Measurements from ENCODE around the gene POLR2E.

The POLR2E gene

GRCh38 chr19:1093330-1093729 is 1.8 kb downstream of the POLR2E start:
- Histone ChIP-seq H3K4me1 (ENCODE audit: insufficient read depth, low read length, poor library complexity, severe bottlenecking) (peaks cover 22% of the 10 kb centered on the region), H4K20me1 (ENCODE audit: insufficient read depth, low read length, poor library complexity, severe bottlenecking) (peaks cover 22% of the 10 kb centered on the region), H3K36me3 (ENCODE audit: insufficient read depth, low read length) (peaks cover 26% of the 10 kb centered on the region; the same call in 1 of the 2 replicates), H3K27me3 (ENCODE audit: insufficient read depth, low read length, poor library complexity, severe bottlenecking) (no peaks in the 10 kb centered on the region), H3K4me3 (ENCODE audit: low read length, poor library complexity, severe bottlenecking) (peak overlapping the region; percentile 99), H2AFZ (ENCODE audit: low read length) (no peak overlapping the region), H3K9me2 (replicated peaks; ENCODE audit: low read depth, low read length) (no peaks in the 10 kb centered on the region), H3K9me3 (ENCODE audit: insufficient read depth, low read depth, low read length) (no peaks in the 10 kb centered on the region), H3K79me2 (ENCODE audit: insufficient read depth, low read length) (peaks cover 38% of the 10 kb centered on the region), H3K4me2 (ENCODE audit: low read depth, low read length, poor library complexity, severe bottlenecking) (peak overlapping the region; percentile 100), H3F3A (ENCODE audit: low read depth) (no peaks in the 10 kb centered on the region), H3K9ac (ENCODE audit: low read depth, low read length, poor library complexity, severe bottlenecking) (peak overlapping the region; percentile 91)
- no peak for TF ChIP-seq EZH2phosphoT487 (IDR thresholded peaks at IDR 0.05; ENCODE audit: borderline replicate concordance)
- TF ChIP-seq CTCF (conservative IDR thresholded peaks at IDR 0.05; ENCODE audit: low read length), result no peak

- peaks cover 38% of the 10 kb centered on the region for H3K79me2 ChIP-seq (ENCODE audit: insufficient read depth, low read length)
- H3K27me3 ChIP-seq (ENCODE audit: insufficient read depth, low read length, poor library complexity, severe bottlenecking), result no peaks in the 10 kb centered on the region
- peaks cover 30% of the 10 kb centered on the region; the same call in 1 of the 2 replicates for H3K36me3 ChIP-seq (ENCODE audit: insufficient read depth, low read length)
- no peak for TF ChIP-seq CTCF (conservative IDR thresholded peaks at IDR 0.05; ENCODE audit: low read length)
- no peak for TF ChIP-seq EZH2phosphoT487 (IDR thresholded peaks at IDR 0.05; ENCODE audit: borderline replicate concordance)
- H3K4me2 ChIP-seq (ENCODE audit: low read depth, low read length, poor library complexity, severe bottlenecking), result no peak overlapping the region
- H3K9ac ChIP-seq (ENCODE audit: low read depth, low read length, poor library complexity, severe bottlenecking), result no peak overlapping the region
- no peak overlapping the region for H2AFZ ChIP-seq (ENCODE audit: low read length)
- peaks cover 22% of the 10 kb centered on the region for H4K20me1 ChIP-seq (ENCODE audit: insufficient read depth, low read length, poor library complexity, severe bottlenecking)
- no peaks in the 10 kb centered on the region for H3F3A ChIP-seq (ENCODE audit: low read depth)
- H3K9me3 ChIP-seq (ENCODE audit: insufficient read depth, low read depth, low read length), result no peaks in the 10 kb centered on the region
- H3K9me2 ChIP-seq (replicated peaks; ENCODE audit: low read depth, low read length), result no peaks in the 10 kb centered on the region
- H3K4me1 ChIP-seq (ENCODE audit: insufficient read depth, low read length, poor library complexity, severe bottlenecking), result peaks cover 22% of the 10 kb centered on the region
- H3K4me3 ChIP-seq (ENCODE audit: low read length, poor library complexity, severe bottlenecking), result no peak overlapping the region
Measured at GRCh38 chr19:1091544-1092175, 3.5 kb downstream of the POLR2E start.

- no peak overlapping the region for H3K4me3 ChIP-seq (ENCODE audit: low read length, poor library complexity, severe bottlenecking)
- no peak for TF ChIP-seq CTCF (conservative IDR thresholded peaks at IDR 0.05; ENCODE audit: low read length)
- no peak for TF ChIP-seq EZH2phosphoT487 (IDR thresholded peaks at IDR 0.05; ENCODE audit: borderline replicate concordance)
- H3K79me2 ChIP-seq (ENCODE audit: insufficient read depth, low read length), result peaks cover 38% of the 10 kb centered on the region
- peaks cover 37% of the 10 kb centered on the region; the same call in 1 of the 2 replicates for H3K36me3 ChIP-seq (ENCODE audit: insufficient read depth, low read length)
- no peaks in the 10 kb centered on the region for H3K9me3 ChIP-seq (ENCODE audit: insufficient read depth, low read depth, low read length)
- H3K4me2 ChIP-seq (ENCODE audit: low read depth, low read length, poor library complexity, severe bottlenecking), result no peak overlapping the region
- no peak overlapping the region for H3K9ac ChIP-seq (ENCODE audit: low read depth, low read length, poor library complexity, severe bottlenecking)
- H3K4me1 ChIP-seq (ENCODE audit: insufficient read depth, low read length, poor library complexity, severe bottlenecking), result peaks cover 20% of the 10 kb centered on the region
- no peak overlapping the region for H2AFZ ChIP-seq (ENCODE audit: low read length)
- no peaks in the 10 kb centered on the region for H3F3A ChIP-seq (ENCODE audit: low read depth)
- no peaks in the 10 kb centered on the region for H3K9me2 ChIP-seq (replicated peaks; ENCODE audit: low read depth, low read length)
- peaks cover 22% of the 10 kb centered on the region for H4K20me1 ChIP-seq (ENCODE audit: insufficient read depth, low read length, poor library complexity, severe bottlenecking)
- no peaks in the 10 kb centered on the region for H3K27me3 ChIP-seq (ENCODE audit: insufficient read depth, low read length, poor library complexity, severe bottlenecking)
Measured at GRCh38 chr19:1090731-1091543, 4.2 kb downstream of the POLR2E start.

Measured in Loucy (cell line).